Measurements from ENCODE around the gene NOL11. TPM values are rescaled to one million over a fixed set of nuclear protein-coding genes. Genes with fewer than 3 reads are reported as not detected.

NOL11 gene
- total and polyA plus RNA-seq, 2 of the 4 experiments (the other 2 are of a cell fraction): 26.2 to 58.3 TPM

- no peak overlapping the region for H4K5ac ChIP-seq (ENCODE audit: low read depth, low read length)
- H3K56ac ChIP-seq (ENCODE audit: extremely low read depth, insufficient read depth, low read length): no peak overlapping the region
- H3K36me3 ChIP-seq (ENCODE audit: control insufficient read depth, insufficient read depth, low read length): peaks cover 39% of the 10 kb centered on the region
- H2BK120ac ChIP-seq (ENCODE audit: low read depth, low read length): no peak overlapping the region
- ChIA-PET POLR2A (ENCODE audit: unreplicated experiment) (no interaction called here), CTCF (no interaction called here)
- no peaks in the 10 kb centered on the region for H3K4me1 ChIP-seq (ENCODE audit: control insufficient read depth, insufficient read depth, low read length)
- H3K79me1 ChIP-seq (ENCODE audit: low read depth in 1 of 2, low read length in 2 of 2): peaks cover 5 to 23% of the 10 kb centered on the region in 2 experiments; a peak in 2 of 4 replicates
- H3K23ac ChIP-seq (ENCODE audit: low read depth, low read length): no peak overlapping the region
- H3K18ac ChIP-seq (ENCODE audit: low read depth, low read length): no peak overlapping the region
- no peak overlapping the region for H2AK9ac ChIP-seq (replicated peaks; ENCODE audit: low read depth, low read length, poor library complexity)
- TF ChIP-seq CEBPB (IDR thresholded peaks at IDR 0.05; ENCODE audit: low read depth, low read length) (no peak), MAFK (IDR thresholded peaks at IDR 0.05; ENCODE audit: low read depth, low read length) (no peak), RCOR1 (IDR thresholded peaks at IDR 0.05; ENCODE audit: insufficient replicate concordance, low read length) (no peak), NFE2L2 (IDR thresholded peaks at IDR 0.05; ENCODE audit: low read depth, low read length) (no peak), SMC3 (IDR thresholded peaks at IDR 0.05; ENCODE audit: low read depth, low read length) (no peak), BHLHE40 (IDR thresholded peaks at IDR 0.05; ENCODE audit: low read depth, low read length) (no peak), POLR2A (IDR thresholded peaks at IDR 0.05; ENCODE audit: low read depth, low read length) (no peak), FOS (IDR thresholded peaks at IDR 0.05; ENCODE audit: low read depth, low read length) (no peak), MAZ (IDR thresholded peaks at IDR 0.05; ENCODE audit: borderline replicate concordance, low read depth, low read length) (no peak)
- no peak overlapping the region for H2BK20ac ChIP-seq (ENCODE audit: low read depth, low read length)
- in situ Hi-C loops (cut with MboI; ENCODE audit: low sequenced_read_pairs) (no loop called here), dilution Hi-C loops (cut with HindIII; ENCODE audit: low sequenced_read_pairs, unreplicated experiment) (no loop called here), intact Hi-C loops (cut with micrococcal nuclease) (no loop called here)
- no peak for ATAC-seq (ENCODE audit: low read depth)
- H3K9me1 ChIP-seq (ENCODE audit: insufficient read depth, low read length): no peaks in the 10 kb centered on the region
- H4K8ac ChIP-seq (ENCODE audit: low read depth in 2 of 2, low read length in 2 of 2): no peak overlapping the region
- no peak overlapping the region for H3K4me2 ChIP-seq (ENCODE audit: low read depth, low read length)
- H3K4ac ChIP-seq (ENCODE audit: low read depth, low read length): no peak overlapping the region
- no peak overlapping the region for H3K14ac ChIP-seq (replicated peaks; ENCODE audit: low read depth, low read length)
- no peak overlapping the region for H3K27ac ChIP-seq (ENCODE audit: insufficient read depth, low read length)
- no peak overlapping the region for H4K91ac ChIP-seq (ENCODE audit: insufficient read depth, low read depth, low read length)
- H3K9me3 ChIP-seq (ENCODE audit: control insufficient read depth, insufficient read depth, low read length): no peaks in the 10 kb centered on the region
- no peak overlapping the region for H2AK5ac ChIP-seq (ENCODE audit: low read depth, low read length)
- H2BK15ac ChIP-seq (ENCODE audit: low read depth, low read length): no peak overlapping the region
- DNase-seq: no peak
- no peak overlapping the region for H3K4me3 ChIP-seq (ENCODE audit: insufficient read depth, low read depth, low read length)
- no peaks in the 10 kb centered on the region for H3K27me3 ChIP-seq (ENCODE audit: control insufficient read depth, insufficient read depth, low read length)
- no peak overlapping the region for H2AFZ ChIP-seq (replicated peaks; ENCODE audit: low read length, poor library complexity)
- H4K20me1 ChIP-seq (ENCODE audit: insufficient read depth, low read length): no peaks in the 10 kb centered on the region; the same call in 1 of the 2 replicates
- BruUV-seq (replicated peaks): no TSS peak
- H3K9ac ChIP-seq (ENCODE audit: low read depth, low read length): no peak overlapping the region
- WGBS, 2 experiments (ENCODE audit: extremely low coverage in 2 of 2, insufficient read length in 1 of 2): 77% methylated on average over 4 of the region's 8 CpGs; no CpG with 5 or more reads in 1 of the 2 experiments
- no peak overlapping the region for H2BK5ac ChIP-seq (ENCODE audit: low read depth, low read length, poor library complexity, severe bottlenecking)
Observed at GRCh38 chr17:67737145-67737544, 19.4 kb downstream of the NOL11 start.
